GM12892 (cell line): ENCODE measurements around the gene FLYWCH2.

Source experiments
- POLR2A ChIP-seq: IDR thresholded peaks from 2 replicates; pipeline ENCODE4 v1.6.1; 2011; ENCODE audit warnings: low read depth, low read length, control low read depth
- POLR2AphosphoS5 ChIP-seq: IDR thresholded peaks from 2 replicates; pipeline ENCODE4 v1.6.1; 2011; ENCODE audit warnings: low read depth, low read length, control low read depth
- TAF1 ChIP-seq: IDR thresholded peaks from 2 replicates; pipeline ENCODE4 v1.6.1; 2011; ENCODE audit warnings: low read depth, mild to moderate bottlenecking, control low read depth, low read length, borderline replicate concordance

GRCh38 chr16:2838928-2839327 lies 44.1 kb upstream of the FLYWCH2 start:
- TF ChIP-seq POLR2AphosphoS5, result no peak
- TF ChIP-seq POLR2A, result no peak
- TF ChIP-seq TAF1, result no peak
